ENCODE results near the gene NNAT.

NNAT gene

DNA sequence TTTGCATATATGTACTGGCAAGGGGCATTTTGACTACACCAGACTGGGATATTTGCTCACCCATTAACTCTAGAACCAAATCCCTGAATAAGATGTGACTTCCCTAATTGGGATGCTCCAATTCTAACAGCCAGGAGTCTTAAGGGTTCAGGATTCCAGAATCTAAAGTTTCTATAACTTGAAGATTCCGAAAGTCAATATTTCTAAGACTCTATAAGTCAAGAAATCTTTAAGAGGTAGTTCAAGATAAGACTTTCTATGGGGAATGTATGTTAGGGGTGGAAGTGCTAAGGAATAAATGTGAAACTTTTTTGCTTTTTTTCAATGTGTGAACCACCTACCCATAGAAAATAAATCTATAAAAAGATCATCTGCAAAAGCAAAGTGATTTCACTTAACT lies 49.4 kb downstream of the NNAT start:
- no peak for DNase-seq
- no peak overlapping the region for H3K27ac Mint-ChIP-seq
- no peak overlapping the region for H3K4me3 Mint-ChIP-seq
- H3K4me1 Mint-ChIP-seq = no peaks in the 10 kb centered on the region
- CTCF ChIA-PET = no interaction called here
- H3K9me3 Mint-ChIP-seq = no peaks in the 10 kb centered on the region
- peaks cover 74% of the 10 kb centered on the region for H3K27me3 Mint-ChIP-seq
- H3K36me3 Mint-ChIP-seq = no peaks in the 10 kb centered on the region

DNA sequence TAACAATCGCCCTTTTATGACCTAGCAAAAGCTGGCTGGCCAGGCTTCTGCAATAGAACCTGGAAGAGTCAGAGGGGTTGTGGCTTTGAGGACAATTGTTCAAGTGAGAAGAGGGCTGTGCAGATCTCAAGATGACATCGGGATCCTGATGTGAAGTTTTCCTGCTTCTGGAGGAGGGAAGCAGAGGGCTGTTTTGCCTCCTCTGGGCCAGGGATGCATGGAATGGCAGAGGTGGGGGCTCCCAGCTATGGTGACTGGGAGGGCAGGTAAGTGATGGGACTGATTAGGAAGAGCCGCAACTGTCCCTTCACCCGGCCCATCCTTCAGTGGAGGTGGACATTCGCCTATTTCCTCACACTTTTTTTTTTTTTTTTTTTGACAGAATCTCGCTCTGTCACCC lies 50.0 kb downstream of the NNAT start:
- no peak for DNase-seq
- Mint-ChIP-seq H3K36me3 (no peaks in the 10 kb centered on the region), H3K4me3 (no peak overlapping the region), H3K27me3 (peaks cover 72% of the 10 kb centered on the region), H3K27ac (no peak overlapping the region), H3K9me3 (no peaks in the 10 kb centered on the region), H3K4me1 (no peaks in the 10 kb centered on the region)
- CTCF ChIA-PET = interaction anchor here (1.2 kb wide), 1 partner anchor 9 kb away, joined by 3 read pairs; no protein-coding TSS in a partner anchor
